HG02885 (cell line): ENCODE results near the gene NELL1.
"Not testable (repeated sequence)": the region's sequence is repeated elsewhere in the genome, so short reads cannot be mapped to it uniquely, and the experiment has no call there.

Source experiments
- ATAC-seq: cut with Tn5 transposase; IDR thresholded peaks from one replicate; pipeline ENCODE4 v1.9.1; 2021; ENCODE audit warnings: mild to moderate bottlenecking; ENCODE audit not compliant: unreplicated experiment, poor library complexity

NELL1 gene

DNA sequence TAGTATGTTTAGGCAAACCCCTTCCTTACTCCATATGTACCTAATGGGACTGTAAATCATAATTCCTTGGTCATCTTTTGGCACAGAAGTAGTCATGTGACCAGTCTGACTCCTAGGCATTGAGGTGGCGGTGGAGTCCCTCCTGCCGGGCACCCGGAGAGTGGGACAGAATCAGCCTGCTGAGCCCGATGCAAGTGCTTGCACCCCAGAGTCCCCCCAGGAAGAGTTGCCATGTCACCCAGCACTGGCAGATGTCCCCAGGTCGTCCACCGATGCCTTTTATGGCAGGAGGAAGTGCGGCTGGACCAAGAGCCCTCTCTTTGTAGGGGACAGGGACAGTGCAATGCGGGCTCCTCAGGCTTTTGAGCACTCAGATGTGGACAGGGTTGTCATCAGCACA is 500.3 kb downstream of the NELL1 start:
- ATAC-seq, result no peak

DNA sequence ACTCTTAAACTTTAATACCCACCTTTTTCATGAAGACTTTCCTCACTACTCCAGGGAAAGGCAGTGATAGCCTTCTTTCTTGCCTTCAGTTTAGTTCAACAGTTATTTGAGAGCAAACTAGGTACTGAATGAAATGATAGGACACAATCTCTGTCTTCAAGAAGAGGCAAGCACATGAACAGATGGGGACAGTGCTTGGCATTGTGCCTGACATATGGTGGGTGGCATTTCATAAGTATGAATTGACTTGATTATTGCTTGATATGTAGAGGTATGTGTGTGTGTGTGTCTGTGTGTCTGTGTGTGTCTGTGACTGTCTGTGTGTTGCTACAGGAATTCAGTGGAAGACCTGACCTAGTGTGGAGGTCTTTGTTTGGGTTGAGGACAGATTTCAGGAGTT is 504.1 kb downstream of the NELL1 start:
- no peak for ATAC-seq

DNA sequence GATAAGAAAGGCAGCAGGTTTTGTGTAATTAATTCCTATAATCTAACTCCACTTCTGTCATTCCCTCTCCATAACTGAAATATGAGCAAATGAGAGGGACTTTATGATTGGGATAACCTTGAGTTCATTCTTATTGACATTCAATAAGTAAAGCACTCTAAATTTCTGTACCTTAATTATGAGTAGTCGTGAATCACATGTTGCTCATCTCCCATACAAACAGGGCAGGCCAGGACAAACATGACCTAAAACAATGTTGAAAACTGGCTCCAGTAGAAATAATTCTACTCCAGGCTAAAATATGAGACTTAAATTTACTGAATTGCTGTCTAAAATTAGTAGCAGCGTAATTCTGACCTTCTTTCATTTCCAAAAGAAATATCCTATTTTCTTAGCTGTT is 505.4 kb downstream of the NELL1 start:
- no peak for ATAC-seq

DNA sequence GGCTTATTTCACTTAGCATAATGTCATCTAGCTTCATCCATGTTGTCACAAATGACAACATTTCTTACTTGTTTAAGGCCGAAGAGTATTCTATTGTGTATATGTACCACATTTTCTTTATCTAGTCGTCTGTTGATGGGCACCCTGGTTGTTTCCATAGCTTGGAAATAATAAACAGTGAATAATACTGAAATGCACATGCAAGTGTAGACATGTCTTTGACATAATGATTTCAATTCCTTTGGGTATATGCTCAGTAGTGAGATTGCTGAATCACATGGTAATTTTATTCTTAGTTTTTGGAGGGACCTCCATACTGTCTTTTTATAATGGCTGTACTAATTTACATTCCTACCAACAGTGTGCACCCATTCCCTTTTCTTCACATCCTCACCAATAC is 508.0 kb downstream of the NELL1 start:
- no peak for ATAC-seq

DNA sequence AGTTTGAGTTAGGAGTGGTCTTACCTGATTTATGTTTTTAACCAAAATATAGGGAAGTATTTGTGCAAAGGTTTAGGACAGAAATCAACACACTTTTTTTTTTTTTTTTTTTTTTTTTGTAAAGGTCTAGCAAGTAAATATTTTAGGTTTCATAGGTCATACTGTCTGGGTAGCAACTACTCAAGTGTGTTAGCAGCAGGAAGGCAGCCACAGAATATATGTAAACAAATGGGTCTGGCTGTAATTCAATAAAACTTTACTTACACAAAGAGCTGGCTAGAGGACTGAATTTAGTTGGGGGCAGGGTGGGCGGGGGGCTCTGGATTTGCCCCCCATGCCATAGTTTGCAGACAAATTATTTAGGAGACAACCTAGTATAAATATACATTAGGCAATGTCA is 510.4 kb downstream of the NELL1 start:
- no peak for ATAC-seq

DNA sequence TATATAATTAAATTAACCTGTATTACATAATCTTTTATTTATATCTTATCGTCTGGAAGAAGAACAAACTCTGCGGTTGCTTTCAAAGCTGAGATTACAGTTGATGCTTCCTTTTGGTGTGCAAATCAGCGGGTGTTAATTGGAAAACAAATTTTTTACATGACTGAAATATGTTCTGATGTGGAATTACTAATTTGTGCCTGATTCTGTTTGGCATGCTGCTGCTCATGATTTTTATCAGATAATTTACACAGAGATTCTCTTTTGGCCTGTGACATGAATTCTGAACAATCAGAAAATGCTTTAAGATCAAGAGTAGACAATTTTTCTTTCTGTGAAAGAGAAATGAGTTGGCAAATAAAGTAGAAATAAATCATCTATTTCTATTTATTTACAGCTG is 510.8 kb downstream of the NELL1 start:
- no peak for ATAC-seq

DNA sequence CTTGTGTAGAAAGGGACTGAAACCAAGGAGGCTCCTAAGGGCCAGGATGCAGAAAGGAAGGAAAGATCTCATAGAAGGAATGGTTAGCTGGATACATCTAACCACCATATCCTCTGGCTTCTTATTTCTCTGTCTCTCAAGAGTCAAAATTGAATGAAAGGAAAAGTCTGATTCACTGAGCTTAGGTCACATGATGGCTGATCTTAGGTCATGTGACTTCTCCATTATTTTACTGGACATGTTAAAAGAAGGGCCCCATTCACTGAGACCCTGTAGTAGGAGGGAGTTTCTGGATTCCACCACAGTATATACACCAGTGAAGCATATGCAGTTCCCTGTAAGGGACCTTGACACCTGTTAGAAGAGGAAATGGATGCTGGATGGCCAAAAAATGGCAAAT is 516.6 kb downstream of the NELL1 start:
- no peak for ATAC-seq

DNA sequence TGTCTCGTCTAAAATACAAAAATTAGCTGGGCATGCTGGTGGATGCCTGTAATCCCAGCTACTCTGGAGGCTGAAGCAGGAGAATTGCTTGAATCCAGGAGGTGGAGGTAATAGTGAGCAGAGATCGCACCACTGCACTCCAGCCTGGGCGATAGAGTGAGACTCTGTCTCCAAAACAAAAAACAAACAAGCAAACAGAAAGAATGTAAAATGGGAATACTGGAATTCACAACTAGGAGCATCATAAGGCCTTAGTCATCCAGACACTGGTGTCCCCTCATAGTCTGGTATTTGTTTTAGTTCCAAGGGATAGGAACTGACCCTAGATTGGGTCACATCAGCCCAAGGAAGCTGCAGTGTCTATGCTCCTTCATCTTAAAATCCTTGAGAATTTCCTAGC is 520.8 kb downstream of the NELL1 start:
- ATAC-seq, result no peak

DNA sequence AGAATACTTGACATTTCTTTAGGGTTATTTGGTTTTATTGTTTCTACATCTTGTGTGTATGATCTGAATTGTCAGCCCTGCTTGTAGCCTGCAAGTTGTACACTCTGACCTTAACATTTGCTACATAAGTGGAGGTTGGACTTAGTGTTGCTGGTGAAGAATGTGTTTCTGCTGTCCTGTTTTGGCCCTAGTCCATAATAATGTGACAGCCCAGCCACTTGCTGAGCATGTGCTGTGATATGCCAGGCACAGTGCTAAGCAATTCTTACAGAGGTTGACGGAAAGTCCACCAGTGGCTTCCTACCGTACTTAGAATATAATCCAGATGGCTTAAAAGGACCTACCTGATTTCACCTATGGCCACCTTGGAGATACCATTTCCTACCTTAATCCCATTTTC is 526.6 kb downstream of the NELL1 start:
- ATAC-seq, result no peak

DNA sequence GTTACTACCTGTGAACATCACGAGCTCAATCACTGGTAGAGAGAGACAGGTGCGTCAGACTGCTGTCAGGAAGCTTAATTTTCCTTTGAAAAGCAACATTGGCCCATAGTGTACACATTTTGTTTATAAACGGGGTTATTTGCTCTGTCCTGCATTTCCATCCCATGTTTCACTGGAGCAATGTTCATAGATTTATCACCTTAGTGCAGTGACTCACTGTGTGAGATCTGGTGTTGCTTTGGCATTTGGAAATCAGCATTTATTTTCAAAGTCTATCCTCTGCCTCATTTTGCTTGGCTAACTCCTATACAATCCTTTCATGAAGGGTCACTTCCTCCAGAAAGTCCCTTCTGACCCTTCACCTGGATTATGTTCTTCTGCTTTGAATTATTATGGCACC is 529.1 kb downstream of the NELL1 start:
- ATAC-seq, result no peak

DNA sequence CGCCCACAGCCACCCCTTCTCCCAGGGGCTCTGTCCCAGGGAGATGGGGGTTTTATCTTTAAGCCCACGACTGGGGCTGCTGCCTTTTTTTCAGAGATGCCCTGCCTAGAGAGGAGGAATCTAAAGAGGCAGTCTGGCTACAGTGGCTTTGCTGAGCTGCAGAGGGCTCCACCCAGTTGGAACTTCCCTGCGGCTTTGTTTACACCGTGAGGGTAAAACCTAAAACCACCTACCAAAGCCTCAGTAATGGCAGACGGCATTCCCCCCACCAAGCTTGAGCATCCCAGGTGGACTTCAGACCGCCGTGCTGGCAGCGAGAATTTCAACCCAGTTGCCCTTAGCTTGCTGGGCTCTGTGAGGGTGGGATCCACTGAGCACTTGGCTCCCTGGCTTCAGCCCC is 535.8 kb downstream of the NELL1 start:
- no peak for ATAC-seq

DNA sequence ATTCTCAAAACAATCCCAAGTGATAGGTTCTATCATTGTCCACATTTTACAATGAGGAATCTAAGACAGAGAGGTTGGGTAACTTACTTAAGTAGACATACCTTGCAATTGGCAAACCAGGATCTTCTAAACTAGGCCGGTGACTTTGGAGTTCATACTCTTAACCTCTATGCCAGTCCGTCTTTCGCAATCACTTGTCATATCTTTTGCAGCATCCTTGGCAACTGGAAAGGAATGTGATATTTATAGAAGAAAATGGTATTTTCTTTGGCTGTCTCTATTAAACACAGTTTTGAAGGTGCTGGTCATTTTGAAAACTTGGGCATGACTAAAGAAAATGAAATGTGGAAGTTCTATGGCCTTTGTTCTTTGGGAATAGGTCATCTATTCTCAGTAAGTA is 556.5 kb downstream of the NELL1 start:
- no peak for ATAC-seq

DNA sequence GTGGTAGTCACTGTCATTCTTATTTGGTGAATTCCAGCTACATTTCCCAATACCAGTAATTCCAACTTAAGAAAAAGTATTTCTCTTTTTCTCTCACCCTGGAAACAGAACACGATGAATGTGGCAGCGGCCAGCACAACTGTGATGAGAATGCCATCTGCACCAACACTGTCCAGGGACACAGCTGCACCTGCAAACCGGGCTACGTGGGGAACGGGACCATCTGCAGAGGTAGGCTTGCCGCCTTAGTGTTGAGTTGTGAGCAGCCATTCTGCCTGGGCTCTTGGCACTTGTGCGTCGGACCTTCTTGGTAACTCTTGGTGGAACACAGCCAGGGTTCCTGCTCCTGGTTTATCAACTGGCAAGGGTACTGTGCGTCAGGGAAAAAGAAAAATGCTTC is 559.8 kb downstream of the NELL1 start:
- ATAC-seq, result no peak

DNA sequence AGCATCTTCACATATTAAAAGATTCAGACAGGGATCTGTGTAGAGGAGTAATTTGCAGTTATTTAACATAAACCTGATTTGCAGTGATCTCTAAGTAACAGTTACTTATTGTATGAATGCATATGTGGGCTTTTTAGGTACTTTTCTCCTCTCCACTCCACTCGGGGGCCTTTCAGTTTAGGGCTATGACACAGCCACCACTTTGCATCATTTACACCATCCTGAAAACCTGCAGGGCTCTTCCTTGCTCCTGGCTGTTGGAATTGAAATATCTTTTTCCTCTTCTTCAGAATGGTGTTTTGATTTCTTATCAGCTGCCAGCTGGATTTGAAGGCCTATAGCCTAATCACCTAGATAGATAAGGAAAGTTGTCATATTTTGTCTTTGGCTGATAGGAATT is 580.8 kb downstream of the NELL1 start:
- no peak for ATAC-seq

DNA sequence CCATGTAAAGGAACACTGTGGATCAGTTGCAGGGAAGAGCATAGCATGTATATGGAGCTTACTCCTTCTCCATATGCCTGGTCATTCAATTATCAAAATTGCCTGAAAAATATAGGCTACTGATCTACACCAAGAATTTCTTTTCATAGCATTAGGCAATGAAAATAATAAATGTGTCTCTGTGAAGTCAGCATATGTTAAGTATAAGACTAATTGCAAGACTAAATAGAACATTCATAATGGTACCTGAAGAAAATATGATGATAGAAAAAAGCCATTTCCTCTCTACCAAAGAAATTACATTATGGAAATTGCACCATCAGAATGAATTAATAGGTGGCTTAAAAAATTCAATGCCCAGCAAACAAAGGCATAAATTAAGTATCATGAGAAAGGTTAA is 584.7 kb downstream of the NELL1 start:
- no peak for ATAC-seq

DNA sequence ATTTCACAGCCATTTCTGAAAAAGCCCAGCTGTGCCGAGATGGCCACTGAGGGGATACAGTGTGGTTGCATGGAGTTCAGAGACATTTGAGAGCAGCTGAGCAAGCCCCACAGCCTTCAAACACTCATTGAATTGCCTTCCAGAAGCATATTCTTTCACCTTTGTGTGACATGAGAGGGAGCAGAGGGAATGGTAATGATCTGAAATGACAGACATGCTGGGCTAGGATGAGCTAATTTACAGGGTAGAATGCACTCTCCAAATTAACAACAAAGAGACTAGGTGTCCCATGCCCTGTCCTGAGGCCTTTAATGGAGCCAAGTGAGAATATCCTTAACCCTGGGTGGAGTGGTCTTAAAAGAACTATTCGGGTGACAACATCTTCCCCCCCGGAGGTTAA is 585.4 kb downstream of the NELL1 start:
- no peak for ATAC-seq

DNA sequence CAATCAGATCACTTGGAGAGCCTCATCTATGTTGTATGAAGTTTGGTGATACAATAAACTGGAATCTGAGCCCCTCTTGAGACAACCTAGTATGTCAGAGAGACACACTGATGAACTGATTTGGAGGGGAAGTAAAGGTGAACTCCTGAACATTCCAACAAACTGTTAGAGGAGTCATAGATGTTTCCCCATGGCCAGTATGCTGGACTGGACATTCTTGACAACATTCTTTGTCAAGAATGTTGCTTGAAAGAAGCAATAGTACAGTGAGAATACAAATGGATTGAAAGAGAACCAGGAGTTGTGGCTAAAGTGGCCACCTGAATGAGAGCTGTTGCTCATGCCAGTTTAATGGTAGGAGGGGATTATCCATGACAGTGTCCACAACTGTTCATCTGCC is 588.1 kb downstream of the NELL1 start:
- ATAC-seq, result no peak

DNA sequence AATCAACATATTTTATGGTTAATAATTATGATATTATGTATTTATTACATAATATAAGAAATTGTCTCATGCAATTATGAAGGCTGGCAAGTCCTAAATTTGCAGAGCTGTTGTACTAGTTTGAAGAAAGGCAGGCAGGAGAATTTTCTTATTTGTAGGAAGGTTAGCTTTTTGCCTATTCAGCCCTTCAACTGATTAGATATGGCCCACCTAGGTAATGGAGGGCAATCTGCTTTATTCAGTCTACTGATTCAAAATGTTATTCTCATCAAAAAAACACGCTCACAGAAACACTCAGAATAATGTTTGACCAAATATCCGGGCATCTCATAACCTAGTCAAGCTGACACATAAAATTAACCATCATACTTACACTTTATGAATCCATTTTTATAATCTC is 589.0 kb downstream of the NELL1 start:
- no peak for ATAC-seq

DNA sequence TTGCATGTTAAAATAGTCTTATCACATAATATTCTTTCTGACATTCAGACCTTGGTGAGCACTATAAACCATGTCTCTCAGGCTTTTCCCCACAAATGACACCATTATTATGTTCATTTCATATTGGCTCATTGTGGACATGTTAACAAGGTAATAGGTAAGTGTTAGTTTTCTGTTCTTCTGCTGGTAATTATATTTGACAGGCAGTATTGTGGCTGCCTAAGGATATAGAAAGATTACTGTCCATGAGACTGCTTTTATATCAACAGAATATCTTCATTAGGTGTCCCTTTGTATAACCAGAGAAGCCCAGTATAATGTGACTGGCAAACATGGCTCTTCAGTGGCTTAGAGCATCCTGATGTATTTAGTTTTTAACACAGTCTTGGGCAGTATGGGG is 590.7 kb downstream of the NELL1 start:
- ATAC-seq, result no peak

DNA sequence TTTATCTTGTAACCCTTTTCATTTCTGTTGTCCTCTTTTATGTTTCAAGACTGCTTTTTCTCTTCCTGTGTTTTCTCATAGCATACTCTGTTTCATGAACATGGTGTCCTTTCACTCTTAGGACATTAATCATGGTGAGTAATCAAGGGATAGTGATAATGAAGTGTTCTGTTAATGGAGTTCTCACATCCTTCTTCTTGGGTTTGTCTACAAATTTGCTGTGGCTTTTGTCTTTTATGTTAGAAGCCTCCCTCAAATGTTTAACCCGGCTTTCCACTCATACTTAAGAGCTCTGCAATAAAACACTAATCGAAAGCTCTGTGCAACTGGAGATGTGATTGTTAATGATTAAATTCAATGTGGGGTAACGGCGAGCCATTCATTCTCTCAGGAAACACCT is 593.6 kb downstream of the NELL1 start:
- ATAC-seq, result no peak

DNA sequence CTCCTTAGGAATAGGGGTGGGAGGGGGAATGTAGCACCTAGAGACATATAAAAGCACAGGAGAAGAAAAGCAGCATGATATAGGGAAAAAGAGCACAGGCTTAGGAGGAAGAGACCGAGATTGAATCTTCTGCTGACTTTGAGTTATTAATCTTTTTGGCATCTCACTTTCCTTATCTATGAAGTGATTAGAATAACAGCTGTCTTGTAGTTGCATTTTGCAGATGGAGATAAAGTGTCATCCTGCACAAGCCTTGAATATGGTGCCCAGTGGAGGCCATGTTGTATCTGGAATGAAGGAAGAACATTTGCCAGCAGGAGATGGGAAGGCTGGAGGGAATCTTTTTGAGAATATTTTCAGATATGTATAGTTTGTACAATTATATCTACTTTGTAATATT is 594.7 kb downstream of the NELL1 start:
- ATAC-seq, result no peak

DNA sequence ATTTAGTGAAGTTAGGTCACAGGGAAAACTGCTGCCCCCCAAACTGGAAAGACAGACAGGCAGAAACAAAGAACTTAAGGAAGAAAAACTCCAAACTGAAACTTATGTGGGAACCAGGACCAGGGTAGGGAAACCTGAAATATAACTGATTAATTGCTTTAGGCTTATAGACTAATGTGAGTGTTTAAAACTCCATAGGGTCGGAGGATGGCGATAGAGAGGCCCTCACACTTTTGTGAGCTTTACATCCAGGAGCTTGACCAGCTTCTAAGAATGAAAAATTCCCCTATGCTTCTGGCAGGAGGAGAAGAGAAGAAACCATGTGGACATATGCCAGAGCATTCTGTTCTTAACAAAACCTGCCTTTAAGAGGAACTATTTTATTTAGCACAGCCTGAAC is 598.6 kb downstream of the NELL1 start:
- ATAC-seq, result no peak

DNA sequence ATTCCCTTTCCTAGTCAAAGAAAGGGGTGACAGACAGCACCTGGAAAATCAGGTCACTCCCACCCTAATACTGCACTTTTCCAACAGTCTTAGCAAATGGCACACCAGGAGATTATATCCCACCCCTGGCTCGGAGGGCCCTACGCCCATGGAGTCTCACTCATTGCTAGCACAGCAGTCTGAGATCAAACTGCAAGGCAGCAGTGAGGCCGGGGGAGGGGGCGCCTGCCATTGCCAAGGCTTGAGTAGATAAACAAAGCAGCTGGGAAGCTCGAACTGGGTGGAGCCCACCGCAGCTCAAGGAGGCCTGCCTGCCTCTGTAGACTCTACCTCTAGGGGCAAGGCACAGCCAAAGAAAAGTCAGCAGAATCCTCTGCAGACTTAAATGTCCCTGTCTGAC is 602.8 kb downstream of the NELL1 start:
- not testable (repeated sequence) for ATAC-seq

DNA sequence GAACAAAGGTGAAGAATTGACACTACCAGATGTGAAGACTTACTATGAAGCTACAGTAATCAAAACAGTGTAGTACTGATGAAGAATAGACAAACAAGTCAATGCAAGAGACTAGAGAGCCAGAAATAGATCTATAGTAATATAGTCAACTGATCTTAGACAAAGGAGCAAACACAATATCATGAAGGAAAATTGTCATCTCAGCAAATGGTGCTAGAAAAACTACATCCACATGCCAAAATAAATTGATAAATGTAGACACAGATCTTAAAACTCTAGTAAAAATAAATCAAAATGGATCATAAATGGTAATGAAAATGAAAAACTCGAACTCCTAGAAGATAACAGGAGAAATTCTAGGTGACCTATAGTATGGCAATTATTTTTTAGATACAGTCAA is 609.5 kb downstream of the NELL1 start:
- no peak for ATAC-seq
